T-cell (primary cell): ENCODE results near the gene ZNF211. TPM values are rescaled to one million over a fixed set of nuclear protein-coding genes. Genes with fewer than 3 reads are reported as not detected.
A peak's percentile ranks its signal among the peaks of the same experiment; 100 is the strongest.

Experiments
- ATAC-seq, 4 experiments: fragments of 200-7000 bp in 3 of 4; fragments of 150-1000 bp in 1 of 4; cut with Tn5 transposase; replicated peaks in 1 of 4; 1 replicate in 3 of 4; 2 replicates in 1 of 4; pipeline ENCODE4 v1.10.0; 2021; ENCODE audit warnings: moderate library complexity in 3 of 4, mild to moderate bottlenecking in 2 of 4, moderate number of reproducible peaks in 1 of 4
- CTCF ChIA-PET, 2 donors: fragments of 300-600 bp; sonication (Branson Sonifier 250); formaldehyde crosslinking; loops; one replicate each; lab custom pipeline; 2022; ENCODE audit warnings: antibody characterized with exemption in 2 of 2; lab: Charles Lee
- POLR2A ChIA-PET, 2 donors: fragments of 300-600 bp; sonication (Branson Sonifier 250); formaldehyde crosslinking; loops; one replicate each; lab custom pipeline; 2022; ENCODE audit warnings: antibody characterized with exemption in 2 of 2; lab: Charles Lee
- DNase-seq, 35 experiments: peaks; one replicate each; pipeline versions ENCODE4 v3.0.0 to v3.0.0-alpha.2; 2013 to 2023
- H3K27ac ChIP-seq: one replicate; pipeline ENCODE4 v1.5.1; 2013; ENCODE audit warnings: low read length
- H3K27me3 ChIP-seq, 2 experiments: replicated peaks in 1 of 2; 1 replicate in 1 of 2; 2 replicates in 1 of 2; pipeline versions ENCODE4 v1.6.1 to v1.7.0; 2013; ENCODE audit warnings: low read length in 1 of 2, mixed read lengths in 1 of 2; ENCODE audit not compliant: control insufficient read depth in 2 of 2, insufficient read depth in 2 of 2; ENCODE audit errors: extremely low read depth in 1 of 2
- H3K36me3 ChIP-seq, 2 donors: 1 replicate in 1 of 2; 2 replicates in 1 of 2; pipeline versions ENCODE4 v1.6.1 to v1.7.0; 2013; ENCODE audit warnings: low read length in 1 of 2; ENCODE audit not compliant: control insufficient read depth in 2 of 2, insufficient read depth in 1 of 2; ENCODE audit errors: extremely low read depth in 1 of 2
- H3K4me1 ChIP-seq, 2 experiments: 1 replicate in 1 of 2; 2 replicates in 1 of 2; pipeline versions ENCODE4 v1.6.1 to v1.7.0; 2013; ENCODE audit warnings: low read length in 2 of 2, mixed read lengths in 1 of 2; ENCODE audit not compliant: insufficient read depth in 2 of 2, control insufficient read depth in 1 of 2; ENCODE audit errors: extremely low read depth in 1 of 2
- H3K4me3 ChIP-seq, 2 donors: 1 replicate in 1 of 2; 2 replicates in 1 of 2; pipeline versions ENCODE4 v1.5.1 to v1.7.0; 2013; ENCODE audit warnings: mild to moderate bottlenecking in 2 of 2, low read length in 1 of 2, moderate library complexity in 1 of 2; ENCODE audit not compliant: control insufficient read depth in 1 of 2; ENCODE audit errors: extremely low read depth in 1 of 2
- H3K9me3 ChIP-seq: 2 replicates; pipeline ENCODE4 v1.7.0; 2013
- H3K27ac Mint-ChIP-seq, 2 donors: one replicate each; pipeline ENCODE4 v1.8.0; 2020 to 2021; ENCODE audit warnings: mild to moderate bottlenecking in 2 of 2, mixed read lengths in 2 of 2
- H3K27me3 Mint-ChIP-seq, 2 donors: one replicate each; pipeline ENCODE4 v1.8.0; 2021 to 2022; ENCODE audit warnings: mixed read lengths in 2 of 2
- H3K36me3 Mint-ChIP-seq: one replicate; pipeline ENCODE4 v1.8.0; 2021; ENCODE audit warnings: mixed read lengths
- H3K4me1 Mint-ChIP-seq, 3 donors: one replicate each; pipeline ENCODE4 v1.8.0; 2020 to 2022; ENCODE audit warnings: mixed read lengths in 3 of 3, mild to moderate bottlenecking in 1 of 3
- H3K4me3 Mint-ChIP-seq, 3 donors: one replicate each; pipeline ENCODE4 v1.8.0; 2020 to 2022; ENCODE audit warnings: mild to moderate bottlenecking in 3 of 3, mixed read lengths in 3 of 3, moderate library complexity in 3 of 3
- H3K9me3 Mint-ChIP-seq, 3 donors: one replicate each; pipeline ENCODE4 v1.8.0; 2020 to 2022; ENCODE audit warnings: mixed read lengths in 3 of 3
- WGBS: methylation state at CpG from one replicate; pipeline ENCODE4 v1.1.5; 2013; ENCODE audit warnings: missing lambda C conversion rate; ENCODE audit not compliant: insufficient coverage; 5-methylcytosine and 5-hydroxymethylcytosine counted together
- total RNA-seq, 35 experiments: library from RNA in 6 of 35; stranded (reverse) in 6 of 35; fragments of 120-200 nt in 1 of 35; gene quantifications; one replicate each; pipeline versions ENCODE4 v1.2.1 to v1.2.4 and lab custom pipeline; 2013 to 2026

ZNF211 gene
- total RNA-seq, 5 donors from 2014 or later (not counting 1 experiment from before 2014, with no cell fraction given): 30.7 to 40.5 (median 34.7) TPM

- ATAC-seq: no peak
- no peak for DNase-seq
- H3K4me1 ChIP-seq: peaks cover 2 to 9% of the 10 kb centered on the region in 2 experiments
- no peak overlapping the region for H3K27ac ChIP-seq
- no peaks in the 10 kb centered on the region for H3K9me3 ChIP-seq
- CTCF ChIA-PET: interaction anchor here in 1 of 2 donors (0.7 kb wide), 1 partner anchor 346 kb away, joined by 3 read pairs; no protein-coding TSS in a partner anchor
- Mint-ChIP-seq H3K4me3 (no peak overlapping the region), H3K27me3 (peaks cover 32 to 49% of the 10 kb centered on the region in 2 donors), H3K36me3 (no peaks in the 10 kb centered on the region), H3K9me3 (peaks cover 2 to 12% (median 4%) of the 10 kb centered on the region in 3 donors), H3K27ac (no peak overlapping the region), H3K4me1 (peaks cover 8 to 10% (median 9%) of the 10 kb centered on the region in 3 donors)
- H3K27me3 ChIP-seq: peaks cover 11 to 47% of the 10 kb centered on the region in 2 experiments
- 100% methylated on average over 1 of the region's 1 CpG for WGBS
- POLR2A ChIA-PET: no interaction called here
- no peak overlapping the region for H3K4me3 ChIP-seq
- H3K36me3 ChIP-seq: no peaks in the 10 kb centered on the region
Measured at GRCh38 chr19:57667228-57667627, 34.3 kb downstream of the ZNF211 start.

- Histone ChIP-seq H3K9me3 (no peaks in the 10 kb centered on the region), H3K27me3 (peaks cover 10 to 37% of the 10 kb centered on the region in 2 experiments), H3K27ac (no peak within 1 kb of the TSS), H3K36me3 (no peaks in the 10 kb centered on the region), H3K4me3 (no peak within 1 kb of the TSS), H3K4me1 (peaks cover 2 to 9% of the 10 kb centered on the region in 2 experiments)
- H3K27ac Mint-ChIP-seq: no peak within 1 kb of the TSS
- peaks cover 2 to 12% (median 4%) of the 10 kb centered on the region in 3 donors for H3K9me3 Mint-ChIP-seq
- no peak for ATAC-seq
- CTCF ChIA-PET: no interaction called here
- no peak within 1 kb of the TSS for H3K4me3 Mint-ChIP-seq
- peaks cover 32 to 40% of the 10 kb centered on the region in 2 donors for H3K27me3 Mint-ChIP-seq
- DNase-seq: no peak
- WGBS: 100% methylated on average over 1 of the region's 2 CpGs
- no peaks in the 10 kb centered on the region for H3K36me3 Mint-ChIP-seq
- POLR2A ChIA-PET: no interaction called here
- peaks cover 8 to 10% (median 9%) of the 10 kb centered on the region in 3 donors for H3K4me1 Mint-ChIP-seq
Measured at GRCh38 chr19:57668635-57669034, 35.7 kb downstream of the ZNF211 start, which contains the start of gene ZSCAN4. Gene ZSCAN4 (plus strand): TSS chr19:57668935. CDS start chr19:57676146, 7,211 bp downstream.

- H3K36me3 Mint-ChIP-seq: no peaks in the 10 kb centered on the region
- ATAC-seq: no peak
- CTCF ChIA-PET: interaction anchor here in 1 of 2 donors (0.7 kb wide), 1 partner anchor 30 kb away, joined by 3 read pairs; no protein-coding TSS in a partner anchor
Measured at GRCh38 chr19:57671124-57671895, 38.3 kb downstream of the ZNF211 start.

GRCh38 chr19:57672466-57672865, 39.5 kb downstream of the ZNF211 start:
- ATAC-seq: no peak
- H3K27me3 Mint-ChIP-seq: peaks cover 28 to 33% of the 10 kb centered on the region in 2 donors
- H3K4me3 ChIP-seq: no peak overlapping the region
- H3K27me3 ChIP-seq: peaks cover 4 to 18% of the 10 kb centered on the region in 2 experiments
- H3K4me1 Mint-ChIP-seq: no peaks in the 10 kb centered on the region
- DNase-seq: no peak
- ChIA-PET CTCF (no interaction called here), POLR2A (interaction anchor here in 1 of 2 donors (0.6 kb wide), 1 partner anchor 13 kb away, joined by 4 read pairs; no protein-coding TSS in a partner anchor)
- WGBS: no CpG with 5 or more reads among the region's 4 CpGs
- H3K36me3 ChIP-seq: no peaks in the 10 kb centered on the region
- H3K4me1 ChIP-seq: no peaks in the 10 kb centered on the region
- no peak overlapping the region for H3K27ac ChIP-seq
- H3K9me3 ChIP-seq: no peaks in the 10 kb centered on the region
- no peak overlapping the region for H3K4me3 Mint-ChIP-seq
- peaks cover 12 to 20% (median 14%) of the 10 kb centered on the region in 3 donors for H3K9me3 Mint-ChIP-seq
- H3K36me3 Mint-ChIP-seq: peaks cover 2% of the 10 kb centered on the region
- no peak overlapping the region for H3K27ac Mint-ChIP-seq

More at GRCh38 chr19:57671124-57671895, 38.3 kb downstream of the ZNF211 start:
- peaks cover 4 to 19% of the 10 kb centered on the region in 2 experiments for H3K27me3 ChIP-seq
- H3K27me3 Mint-ChIP-seq: peaks cover 24 to 28% of the 10 kb centered on the region in 2 donors
- no peaks in the 10 kb centered on the region for H3K36me3 ChIP-seq
- no peaks in the 10 kb centered on the region for H3K4me1 Mint-ChIP-seq
- H3K4me3 ChIP-seq: no peak overlapping the region
- WGBS: 79% methylated on average over 6 of the region's 7 CpGs
- no peak overlapping the region for H3K4me3 Mint-ChIP-seq
- no peak overlapping the region for H3K27ac ChIP-seq
- H3K9me3 ChIP-seq: no peaks in the 10 kb centered on the region
- peak overlapping the region in 1 of 2 donors; percentile 4 for H3K27ac Mint-ChIP-seq
- peaks cover 10 to 14% (median 14%) of the 10 kb centered on the region in 3 donors for H3K9me3 Mint-ChIP-seq
- no peak for DNase-seq
- POLR2A ChIA-PET: no interaction called here
- H3K4me1 ChIP-seq: no peaks in the 10 kb centered on the region

GRCh38 chr19:57675881-57676280, 42.9 kb downstream of the ZNF211 start:
- WGBS: 67% methylated on average over 1 of the region's 2 CpGs
- Mint-ChIP-seq H3K36me3 (peaks cover 2% of the 10 kb centered on the region), H3K27ac (no peak overlapping the region), H3K4me3 (no peak overlapping the region), H3K4me1 (no peaks in the 10 kb centered on the region), H3K9me3 (peaks cover 12 to 25% (median 19%) of the 10 kb centered on the region in 3 donors), H3K27me3 (peaks cover 29 to 36% of the 10 kb centered on the region in 2 donors)
- Histone ChIP-seq H3K27ac (no peak overlapping the region), H3K27me3 (peaks cover 0 to 12% of the 10 kb centered on the region in 2 experiments), H3K4me3 (no peak overlapping the region), H3K4me1 (no peaks in the 10 kb centered on the region), H3K9me3 (no peaks in the 10 kb centered on the region), H3K36me3 (no peaks in the 10 kb centered on the region)
- ChIA-PET POLR2A (no interaction called here), CTCF (no interaction called here)
- ATAC-seq (no peak), DNase-seq (no peak)

GRCh38 chr19:57682226-57682766, 49.3 kb downstream of the ZNF211 start:
- 5% methylated on average over 19 of the region's 19 CpGs for WGBS
- peaks cover 59% of the 10 kb centered on the region for H3K36me3 Mint-ChIP-seq
- Histone ChIP-seq H3K36me3 (peaks cover 10 to 34% of the 10 kb centered on the region in 2 donors), H3K27me3 (no peaks in the 10 kb centered on the region), H3K4me1 (peaks cover 6 to 22% of the 10 kb centered on the region in 2 experiments), H3K9me3 (peaks cover 12% of the 10 kb centered on the region), H3K4me3 (peak overlapping the region; percentile 90 to 96), H3K27ac (peak overlapping the region; percentile 39)
- ChIA-PET CTCF (interaction anchor here (0.6 to 1.3 kb wide), 8 partner anchors 17 to 622 kb away, joined by 3 to 4 read pairs (median 3); partner anchors contain the start of genes ZNF134 (in 1 of the 2), ZNF154 (in 1 of the 2), ZNF211 (in 1 of the 2) and ZNF418 (in 1 of the 2)), POLR2A (interaction anchor here in 1 of 2 donors (1.2 kb wide), 1 partner anchor 416 kb away, joined by 3 read pairs; the partner anchor contains the start of gene ZSCAN18)
- DNase-seq (no peak), ATAC-seq (no peak)
- H3K27ac Mint-ChIP-seq: peak overlapping the region; percentile 94 to 95
- H3K27me3 Mint-ChIP-seq: peaks cover 11 to 12% of the 10 kb centered on the region in 2 donors
- H3K4me1 Mint-ChIP-seq: peaks cover 34 to 38% (median 38%) of the 10 kb centered on the region in 3 donors
- H3K4me3 Mint-ChIP-seq: peak overlapping the region; percentile 94 to 99 (median 97)
- H3K9me3 Mint-ChIP-seq: peaks cover 46 to 53% (median 49%) of the 10 kb centered on the region in 3 donors
